C1 segment of cervical spinal cord (tissue), 14 donors: ENCODE results near the gene OR9Q1.

Source experiments
- DNase-seq, 14 donors: peaks; one replicate each; lab custom pipeline; 2025; lab: John Stamatoyannopoulos, UW

OR9Q1 gene

GRCh38 chr11:58030653-58031052 lies 7.0 kb downstream of the OR9Q1 start, which contains the start of gene OR6Q1:
Gene OR6Q1, plus strand, starts transcription at chr11:58030953. Its CDS starts 0 bp downstream, at chr11:58030953.
- no peak for DNase-seq

- DNase-seq: no peak
These were observed 10.8 kb downstream of the OR9Q1 start for GRCh38 chr11:58034471-58034870.

GRCh38 chr11:58039589-58039988 lies 15.9 kb downstream of the OR9Q1 start:
- no peak for DNase-seq

- DNase-seq: no peak
These were observed 19.7 kb downstream of the OR9Q1 start for GRCh38 chr11:58043379-58043778.

GRCh38 chr11:58046231-58046630 lies 22.6 kb downstream of the OR9Q1 start:
- DNase-seq: no peak

GRCh38 chr11:58047818-58048217 lies 24.1 kb downstream of the OR9Q1 start:
- DNase-seq: no peak

- no peak for DNase-seq
These were observed 32.2 kb downstream of the OR9Q1 start for GRCh38 chr11:58055806-58056401.

GRCh38 chr11:58057481-58057880 lies 33.8 kb downstream of the OR9Q1 start:
- DNase-seq: no peak

- no peak for DNase-seq
These were observed 34.8 kb downstream of the OR9Q1 start for GRCh38 chr11:58058276-58059006.

- DNase-seq: no peak
These were observed 35.3 kb downstream of the OR9Q1 start for GRCh38 chr11:58059007-58059350.

- no peak for DNase-seq
These were observed 36.9 kb downstream of the OR9Q1 start for GRCh38 chr11:58060535-58060934.

GRCh38 chr11:58060939-58061672 lies 37.4 kb downstream of the OR9Q1 start:
- no peak for DNase-seq

- DNase-seq: no peak
These were observed 38.1 kb downstream of the OR9Q1 start for GRCh38 chr11:58061813-58062212.

GRCh38 chr11:58067685-58068084 lies 44.0 kb downstream of the OR9Q1 start:
- no peak for DNase-seq

- no peak for DNase-seq
These were observed 45.0 kb downstream of the OR9Q1 start for GRCh38 chr11:58068655-58069054.

- DNase-seq: no peak
These were observed 46.9 kb downstream of the OR9Q1 start for GRCh38 chr11:58070585-58070984.

- DNase-seq: no peak
These were observed 52.1 kb downstream of the OR9Q1 start for GRCh38 chr11:58075781-58076180.

GRCh38 chr11:58086528-58086927 lies 62.8 kb downstream of the OR9Q1 start:
- DNase-seq: no peak

GRCh38 chr11:58097437-58097836 lies 73.8 kb downstream of the OR9Q1 start:
- DNase-seq: no peak

GRCh38 chr11:58121096-58121495 lies 97.4 kb downstream of the OR9Q1 start:
- no peak for DNase-seq

- DNase-seq: no peak
These were observed 101.8 kb downstream of the OR9Q1 start, which contains the start of gene OR9I1 for GRCh38 chr11:58125469-58125868. Gene OR9I1, minus strand, starts transcription at chr11:58125530. Its CDS starts 6,086 bp downstream, at chr11:58119444.

GRCh38 chr11:58127350-58127749 lies 103.7 kb downstream of the OR9Q1 start:
- DNase-seq: no peak
